Left lung (tissue), 10 donors: Measurements from ENCODE around the gene PTPRR. TPM values are rescaled to one million over a fixed set of nuclear protein-coding genes. Genes with fewer than 3 reads are reported as not detected.

Experiments
- ATAC-seq: fragments of 200-7000 bp; cut with Tn5 transposase; one replicate; pipeline ENCODE4 v1.9.1; 2020; ENCODE audit warnings: moderate library complexity
- DNase-seq, 4 donors: peaks; one replicate each; pipeline ENCODE4 v3.0.0-alpha.2; 2013 to 2020
- H3K27ac ChIP-seq, 2 donors: fragments of 200-600 bp; sonication (generic) in 1 of 2; one replicate each; pipeline versions ENCODE4 v1.5.0 to v1.8.0; 2020 to 2021
- H3K27me3 ChIP-seq, 2 donors: fragments of 200-600 bp; sonication (generic) in 1 of 2; one replicate each; pipeline versions ENCODE4 v1.5.0 to v1.8.0; 2020 to 2021
- H3K36me3 ChIP-seq, 2 donors: fragments of 200-600 bp; sonication (generic) in 1 of 2; one replicate each; pipeline versions ENCODE4 v1.5.0 to v1.8.0; 2020 to 2021
- H3K4me1 ChIP-seq, 2 donors: fragments of 200-600 bp; one replicate each; pipeline ENCODE4 v1.8.0; 2021
- H3K4me3 ChIP-seq, 2 donors: fragments of 200-600 bp; sonication (generic) in 1 of 2; one replicate each; pipeline versions ENCODE4 v1.5.0 to v1.8.0; 2020 to 2021; ENCODE audit warnings: mild to moderate bottlenecking in 1 of 2
- H3K9me3 ChIP-seq, 2 donors: fragments of 200-600 bp; sonication (generic) in 1 of 2; one replicate each; pipeline versions ENCODE4 v1.5.0 to v1.8.0; 2020 to 2021
- intact Hi-C, 2 donors: fragments of 100-400 bp; cut with DNase I; formaldehyde crosslinking; loops; one replicate each; pipeline versions ENCODE4 v1.11.2 to v1.14.2; 2022
- polyA plus RNA-seq, 6 donors: library from polyadenylated mRNA; unstranded; fragments of 120-200 nt; gene quantifications; one replicate each; pipeline ENCODE4 v1.2.1, GENCODE V29; 2013; ENCODE audit not compliant: insufficient read length in 6 of 6
- total RNA-seq, 2 donors: library from RNA; stranded (reverse); fragmentation: NEBNext Ultra II Directional; extraction: Animal tissue kit (Norgen Biotek cat#: 25700); gene quantifications; one replicate each; pipeline ENCODE4 v1.2.1, GENCODE V29; 2021
- TF ChIP-seq, protein P1 (sequence below), 2 donors: fragments of 200-600 bp; sonication (generic) in 1 of 2; IDR thresholded peaks; one replicate each; pipeline versions ENCODE4 v1.5.0 to v1.8.0; 2021; ENCODE audit warnings: antibody characterized with exemption in 2 of 2
- donor health status: DM: no; HTN: yes; CAD: no.
- donor health status: DM: no; HTN: no; CAD: no.

The PTPRR gene
- total and polyA plus RNA-seq, 8 donors = 0.10 to 1.4 (median 0.20) TPM

DNA sequence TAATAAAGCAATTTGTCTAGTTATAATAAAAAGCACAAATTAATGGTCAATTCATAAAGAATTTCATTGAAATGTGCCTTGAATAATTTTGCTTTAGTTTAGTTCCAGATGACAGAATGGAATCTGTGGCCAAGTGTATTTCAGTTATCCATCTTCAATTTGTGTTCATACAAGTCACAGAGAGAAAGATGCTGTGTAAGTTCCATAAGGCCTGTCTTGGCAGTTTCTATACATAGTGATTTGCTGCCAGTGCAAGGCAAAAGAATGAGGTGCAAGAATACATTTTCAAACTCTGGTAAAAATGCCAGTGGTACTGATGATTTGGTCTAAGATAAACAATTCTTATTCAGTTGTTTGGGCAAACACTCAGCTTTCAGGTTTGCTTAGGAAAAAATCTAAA, 149.0 kb downstream of the PTPRR start:
- ATAC-seq (no peak), DNase-seq (no peak)
- Histone ChIP-seq H3K4me1 (no peaks in the 10 kb centered on the region), H3K4me3 (no peak overlapping the region), H3K36me3 (no peaks in the 10 kb centered on the region), H3K27ac (no peak overlapping the region), H3K9me3 (peaks cover 0 to 3% of the 10 kb centered on the region in 2 donors), H3K27me3 (no peaks in the 10 kb centered on the region)
- TF ChIP-seq, protein P1, sequence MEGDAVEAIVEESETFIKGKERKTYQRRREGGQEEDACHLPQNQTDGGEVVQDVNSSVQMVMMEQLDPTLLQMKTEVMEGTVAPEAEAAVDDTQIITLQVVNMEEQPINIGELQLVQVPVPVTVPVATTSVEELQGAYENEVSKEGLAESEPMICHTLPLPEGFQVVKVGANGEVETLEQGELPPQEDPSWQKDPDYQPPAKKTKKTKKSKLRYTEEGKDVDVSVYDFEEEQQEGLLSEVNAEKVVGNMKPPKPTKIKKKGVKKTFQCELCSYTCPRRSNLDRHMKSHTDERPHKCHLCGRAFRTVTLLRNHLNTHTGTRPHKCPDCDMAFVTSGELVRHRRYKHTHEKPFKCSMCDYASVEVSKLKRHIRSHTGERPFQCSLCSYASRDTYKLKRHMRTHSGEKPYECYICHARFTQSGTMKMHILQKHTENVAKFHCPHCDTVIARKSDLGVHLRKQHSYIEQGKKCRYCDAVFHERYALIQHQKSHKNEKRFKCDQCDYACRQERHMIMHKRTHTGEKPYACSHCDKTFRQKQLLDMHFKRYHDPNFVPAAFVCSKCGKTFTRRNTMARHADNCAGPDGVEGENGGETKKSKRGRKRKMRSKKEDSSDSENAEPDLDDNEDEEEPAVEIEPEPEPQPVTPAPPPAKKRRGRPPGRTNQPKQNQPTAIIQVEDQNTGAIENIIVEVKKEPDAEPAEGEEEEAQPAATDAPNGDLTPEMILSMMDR (IDR thresholded peaks at IDR 0.05) = no peak
- intact Hi-C loops = no loop called here

DNA sequence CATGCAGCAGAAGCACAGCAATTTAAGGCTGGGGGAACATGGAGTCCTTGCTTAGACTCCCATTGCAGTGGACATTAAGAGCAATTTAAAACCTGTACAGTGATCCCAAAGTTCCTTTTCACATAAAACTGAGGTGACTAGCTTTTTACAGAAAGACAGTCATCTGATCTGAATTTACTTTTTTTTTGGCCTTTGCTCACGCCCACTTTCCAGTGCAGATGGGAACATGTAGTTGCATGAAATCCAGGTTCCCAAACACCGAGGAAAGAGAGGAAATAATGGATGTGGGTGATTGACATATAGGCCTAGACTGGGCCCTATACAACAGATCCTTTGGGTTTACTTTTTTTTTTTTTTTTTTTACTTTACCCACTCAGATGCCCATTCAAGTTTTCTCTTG, 156.9 kb downstream of the PTPRR start:
- DNase-seq (no peak), ATAC-seq (no peak)
- no peaks in the 10 kb centered on the region for H3K27me3 ChIP-seq
- no peaks in the 10 kb centered on the region for H3K4me1 ChIP-seq
- no peaks in the 10 kb centered on the region for H3K36me3 ChIP-seq
- no peak overlapping the region for H3K4me3 ChIP-seq
- intact Hi-C loops = no loop called here
- TF ChIP-seq, protein P1 (IDR thresholded peaks at IDR 0.05) = no peak
- no peak overlapping the region for H3K27ac ChIP-seq
- peaks cover 0 to 12% of the 10 kb centered on the region in 2 donors for H3K9me3 ChIP-seq

DNA sequence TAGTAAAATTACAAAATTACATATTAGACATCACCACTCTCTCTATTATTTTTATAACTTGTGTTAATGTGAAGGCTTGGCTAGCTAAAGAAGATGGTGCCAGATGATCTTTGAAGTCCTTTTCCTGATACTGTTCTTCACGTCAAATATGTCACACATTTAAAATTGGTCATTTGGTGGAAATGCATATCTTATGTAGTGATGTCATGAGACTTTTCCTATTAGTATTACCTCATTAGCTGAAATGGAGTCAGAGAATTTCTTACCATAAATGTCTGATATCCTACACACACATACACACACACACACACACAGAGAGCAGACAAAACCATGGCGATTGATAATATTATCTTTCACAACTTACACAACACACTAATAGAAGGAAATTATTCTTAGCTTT, 158.5 kb downstream of the PTPRR start:
- TF ChIP-seq, protein P1 (IDR thresholded peaks at IDR 0.05) = no peak
- peaks cover 0 to 12% of the 10 kb centered on the region in 2 donors for H3K9me3 ChIP-seq

DNA sequence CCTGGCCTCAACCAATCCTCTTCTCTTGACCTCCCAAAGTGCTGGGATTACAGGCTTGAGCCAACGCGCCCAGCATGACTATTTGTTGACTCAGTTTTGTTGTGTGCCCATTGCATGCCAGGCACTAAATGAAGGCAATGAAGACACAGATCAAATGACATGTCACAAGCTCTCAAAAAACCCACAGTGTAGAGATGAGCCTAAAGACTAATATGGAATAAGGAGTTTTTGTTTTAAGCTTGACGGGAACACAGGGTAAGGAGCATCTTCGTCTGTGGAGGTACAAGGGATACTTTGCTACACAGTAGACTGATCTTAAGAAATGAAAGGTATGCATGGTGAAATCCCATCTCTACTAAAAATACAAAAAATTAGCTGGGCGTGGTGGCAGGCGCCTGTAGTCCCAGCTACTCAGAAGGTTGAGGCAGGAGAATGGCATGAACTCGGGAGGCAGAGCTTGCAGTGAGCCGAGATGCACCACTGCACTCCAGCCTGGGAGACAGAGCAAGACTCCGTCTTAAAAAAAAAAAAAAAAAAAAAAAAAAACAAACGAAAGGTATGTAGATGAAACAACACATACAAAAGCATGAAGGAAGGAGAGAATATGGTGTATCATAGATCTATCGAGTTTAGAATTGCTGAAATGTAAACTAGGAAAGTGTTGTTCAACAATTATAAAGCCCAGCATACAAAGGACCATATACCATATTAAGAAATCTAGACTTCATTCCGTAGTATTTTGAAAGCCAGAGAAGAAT, 161.2 kb downstream of the PTPRR start:
- H3K36me3 ChIP-seq = no peaks in the 10 kb centered on the region
- no peaks in the 10 kb centered on the region for H3K4me1 ChIP-seq
- H3K27ac ChIP-seq = no peak overlapping the region
- intact Hi-C loops = no loop called here
- DNase-seq = no peak
- TF ChIP-seq, protein P1 (IDR thresholded peaks at IDR 0.05) = no peak
- no peaks in the 10 kb centered on the region for H3K9me3 ChIP-seq
- H3K27me3 ChIP-seq = no peaks in the 10 kb centered on the region
- no peak for ATAC-seq
- no peak overlapping the region for H3K4me3 ChIP-seq

More for the DNA sequence above, 158.5 kb downstream of the PTPRR start:
- DNase-seq (no peak), ATAC-seq (no peak)
- intact Hi-C loops = no loop called here
- H3K4me1 ChIP-seq = no peaks in the 10 kb centered on the region
- H3K36me3 ChIP-seq = no peaks in the 10 kb centered on the region
- H3K27ac ChIP-seq = no peak overlapping the region
- no peaks in the 10 kb centered on the region for H3K27me3 ChIP-seq
- H3K4me3 ChIP-seq = no peak overlapping the region

DNA sequence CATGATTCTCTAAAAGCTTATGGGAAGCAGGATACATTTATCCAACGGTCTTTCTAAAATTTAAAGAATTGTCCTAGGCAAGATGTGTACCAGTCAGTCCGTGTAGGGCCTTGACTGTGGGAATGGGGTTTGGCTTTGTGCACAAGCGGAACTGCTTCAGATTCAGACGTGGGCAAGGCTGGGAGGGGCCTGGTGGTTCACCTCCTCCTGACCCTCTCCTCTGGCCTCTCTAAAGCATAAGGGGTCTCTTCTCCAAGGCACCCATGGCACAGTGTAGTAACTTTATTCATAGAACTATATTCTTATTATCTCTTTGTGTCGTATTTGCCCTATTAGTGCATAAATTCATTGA, 162.1 kb downstream of the PTPRR start:
- DNase-seq (no peak), ATAC-seq (no peak)
- intact Hi-C loops = no loop called here
- H3K9me3 ChIP-seq = no peaks in the 10 kb centered on the region
- H3K27ac ChIP-seq = no peak overlapping the region
- no peak overlapping the region for H3K4me3 ChIP-seq
- no peaks in the 10 kb centered on the region for H3K36me3 ChIP-seq
- TF ChIP-seq, protein P1 (IDR thresholded peaks at IDR 0.05) = no peak
- no peaks in the 10 kb centered on the region for H3K27me3 ChIP-seq
- no peaks in the 10 kb centered on the region for H3K4me1 ChIP-seq
